ENCODE measurements around the gene EYS. TPM values are rescaled to one million over a fixed set of nuclear protein-coding genes. Genes with fewer than 3 reads are reported as not detected.

Gene EYS
- total RNA-seq, 1 experiment from 2014 or later, result not detected

DNA sequence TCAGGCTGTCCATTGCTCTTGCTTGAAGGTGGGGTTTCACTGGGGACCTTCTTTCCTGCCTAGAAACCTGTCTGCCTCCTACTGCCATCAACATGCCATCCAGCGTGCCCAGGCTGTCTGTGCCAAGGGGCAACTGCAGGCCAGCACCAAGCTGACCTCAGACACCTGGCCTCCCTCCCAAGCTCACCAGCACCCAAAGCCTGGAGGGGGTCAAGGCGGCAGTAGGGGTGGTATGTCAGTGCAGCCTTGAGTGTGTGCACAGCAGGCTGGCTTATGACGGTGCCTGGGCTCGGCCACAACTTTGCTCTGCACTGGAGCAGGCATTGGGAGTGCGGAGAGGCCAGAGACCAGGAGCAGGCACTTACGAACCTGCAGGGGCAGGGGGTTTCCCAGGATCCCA, 149.0 kb downstream of the EYS start:
- no peak overlapping the region for H3K27ac ChIP-seq (ENCODE audit: insufficient read length, low read depth, low read length)
- H2BK20ac ChIP-seq (ENCODE audit: low read depth, low read length, poor library complexity, severe bottlenecking), result no peak overlapping the region
- peaks cover 0 to 3% of the 10 kb centered on the region in 2 experiments; a peak in 2 of 5 replicates for H3K9me3 Mint-ChIP-seq
- H3K14ac ChIP-seq (ENCODE audit: insufficient read depth, low read length), result 0 out of 2 replicates have a peak overlapping the region, but pooled peaks have one; percentile 5
- no peaks in the 10 kb centered on the region for H3K4me1 Mint-ChIP-seq
- H3K27ac Mint-ChIP-seq, result no peak overlapping the region
- DNase-seq, result no peak
- H3K23ac ChIP-seq (ENCODE audit: insufficient read length, low read depth, low read length), result no peak overlapping the region
- H2BK15ac ChIP-seq (ENCODE audit: low read depth, low read length), result no peak overlapping the region
- H2AFZ ChIP-seq (ENCODE audit: low read length), result no peak overlapping the region
- TF ChIP-seq, protein P1, sequence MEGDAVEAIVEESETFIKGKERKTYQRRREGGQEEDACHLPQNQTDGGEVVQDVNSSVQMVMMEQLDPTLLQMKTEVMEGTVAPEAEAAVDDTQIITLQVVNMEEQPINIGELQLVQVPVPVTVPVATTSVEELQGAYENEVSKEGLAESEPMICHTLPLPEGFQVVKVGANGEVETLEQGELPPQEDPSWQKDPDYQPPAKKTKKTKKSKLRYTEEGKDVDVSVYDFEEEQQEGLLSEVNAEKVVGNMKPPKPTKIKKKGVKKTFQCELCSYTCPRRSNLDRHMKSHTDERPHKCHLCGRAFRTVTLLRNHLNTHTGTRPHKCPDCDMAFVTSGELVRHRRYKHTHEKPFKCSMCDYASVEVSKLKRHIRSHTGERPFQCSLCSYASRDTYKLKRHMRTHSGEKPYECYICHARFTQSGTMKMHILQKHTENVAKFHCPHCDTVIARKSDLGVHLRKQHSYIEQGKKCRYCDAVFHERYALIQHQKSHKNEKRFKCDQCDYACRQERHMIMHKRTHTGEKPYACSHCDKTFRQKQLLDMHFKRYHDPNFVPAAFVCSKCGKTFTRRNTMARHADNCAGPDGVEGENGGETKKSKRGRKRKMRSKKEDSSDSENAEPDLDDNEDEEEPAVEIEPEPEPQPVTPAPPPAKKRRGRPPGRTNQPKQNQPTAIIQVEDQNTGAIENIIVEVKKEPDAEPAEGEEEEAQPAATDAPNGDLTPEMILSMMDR (conservative IDR thresholded peaks at IDR 0.05), result no peak
- peaks cover 0 to 5% (median 0%) of the 10 kb centered on the region in 3 experiments; a peak in 2 of 7 replicates for H3K36me3 Mint-ChIP-seq (ENCODE audit: insufficient read depth in 1 of 3, low read depth in 3 of 3)
- H3K79me2 ChIP-seq (ENCODE audit: insufficient read depth, low read length), result no peaks in the 10 kb centered on the region
- H3K9ac ChIP-seq (ENCODE audit: extremely low read depth, insufficient read length, low read length), result no peak overlapping the region
- H3K9me3 ChIP-seq (ENCODE audit: control insufficient read depth, low read depth, low read length), result no peaks in the 10 kb centered on the region
- H4K91ac ChIP-seq (ENCODE audit: insufficient read length, low read depth, low read length), result no peak overlapping the region
- no peak overlapping the region for H3K4ac ChIP-seq (ENCODE audit: low read depth, low read length)
- no peak overlapping the region for H2BK120ac ChIP-seq (ENCODE audit: low read depth, low read length, poor library complexity, severe bottlenecking)
- no peak overlapping the region for H2BK5ac ChIP-seq (ENCODE audit: insufficient read length, low read length)
- H3K27me3 Mint-ChIP-seq (ENCODE audit: low read depth), result no peaks in the 10 kb centered on the region
- no peaks in the 10 kb centered on the region for H4K20me1 ChIP-seq (ENCODE audit: control insufficient read depth, insufficient read depth, insufficient read length)
- no peak overlapping the region for H3K4me2 ChIP-seq (ENCODE audit: insufficient read depth, insufficient read length, low read length)
- WGBS (ENCODE audit: extremely low coverage, insufficient read length, low lambda C conversion rate), result no CpG with 5 or more reads among the region's 6 CpGs
- H3K79me1 ChIP-seq (ENCODE audit: insufficient read depth, low read depth, low read length, poor library complexity, severe bottlenecking), result no peaks in the 10 kb centered on the region
- no peak overlapping the region for H2AK5ac ChIP-seq (ENCODE audit: insufficient read length, low read length)
- H3K4me1 ChIP-seq (ENCODE audit: insufficient read depth, low read length), result no peaks in the 10 kb centered on the region
- no peak overlapping the region for H3K56ac ChIP-seq (ENCODE audit: insufficient read length, low read depth, low read length)
- no peak overlapping the region for H4K8ac ChIP-seq (replicated peaks; ENCODE audit: insufficient read length, low read depth, low read length)
- H3K4me3 Mint-ChIP-seq, result no peak overlapping the region
- no peaks in the 10 kb centered on the region for H3K27me3 ChIP-seq (ENCODE audit: insufficient read depth, low read length)
- H3K23me2 ChIP-seq (ENCODE audit: insufficient read length, low read depth, low read length, poor library complexity, severe bottlenecking), result no peaks in the 10 kb centered on the region
- no peak overlapping the region for H3T11ph ChIP-seq (ENCODE audit: low read length)
- H4K5ac ChIP-seq (ENCODE audit: insufficient read length, low read depth, low read length), result no peak overlapping the region
- no peak overlapping the region for H2BK12ac ChIP-seq (ENCODE audit: insufficient read length, low read depth, low read length)
- no peak overlapping the region for H3K18ac ChIP-seq (ENCODE audit: insufficient read length, low read depth, low read length)
